ENCODE measurements around the gene XPR1. TPM values are rescaled to one million over a fixed set of nuclear protein-coding genes. Genes with fewer than 3 reads are reported as not detected.

XPR1 gene
- total RNA-seq, 1 donor from 2014 or later: 46.7 TPM

DNA sequence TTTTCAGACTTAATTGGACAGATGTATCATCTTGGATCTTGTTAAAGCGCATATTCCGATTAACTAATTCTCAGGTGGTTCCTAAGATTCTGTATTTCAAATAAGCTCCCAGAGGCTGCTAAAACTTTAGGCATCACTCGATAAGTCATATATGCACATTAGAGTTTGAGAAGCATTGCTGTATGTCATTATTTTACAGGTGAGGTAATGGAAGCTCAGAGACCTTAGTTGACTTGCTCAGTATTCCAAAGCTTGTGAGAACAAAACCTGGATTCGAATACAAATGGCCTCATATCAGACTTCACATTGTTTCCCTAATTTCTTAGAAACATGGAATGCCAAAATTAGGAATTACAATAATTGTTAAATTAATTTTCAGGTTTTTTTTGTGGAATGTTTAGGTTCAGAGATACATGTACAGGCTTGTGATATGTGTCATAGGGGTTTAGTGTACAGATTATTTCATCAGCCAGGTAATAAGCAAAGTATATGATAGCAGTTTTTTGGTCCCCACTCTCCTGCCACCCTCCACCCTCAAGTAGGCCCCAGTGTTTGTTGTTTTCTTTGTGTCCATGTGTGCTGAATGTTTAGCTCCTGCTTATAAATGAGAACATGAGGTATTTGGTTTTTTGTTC lies 96.8 kb downstream of the XPR1 start:
- Mint-ChIP-seq H3K27ac (ENCODE audit: unreplicated experiment) (no peak overlapping the region), H3K4me1 (no peaks in the 10 kb centered on the region), H3K27me3 (ENCODE audit: low read depth) (no peaks in the 10 kb centered on the region), H3K36me3 (ENCODE audit: low read depth) (peaks cover 46% of the 10 kb centered on the region), H3K4me3 (no peak overlapping the region), H3K9me3 (peaks cover 26% of the 10 kb centered on the region)
- TF ChIP-seq, protein P1, sequence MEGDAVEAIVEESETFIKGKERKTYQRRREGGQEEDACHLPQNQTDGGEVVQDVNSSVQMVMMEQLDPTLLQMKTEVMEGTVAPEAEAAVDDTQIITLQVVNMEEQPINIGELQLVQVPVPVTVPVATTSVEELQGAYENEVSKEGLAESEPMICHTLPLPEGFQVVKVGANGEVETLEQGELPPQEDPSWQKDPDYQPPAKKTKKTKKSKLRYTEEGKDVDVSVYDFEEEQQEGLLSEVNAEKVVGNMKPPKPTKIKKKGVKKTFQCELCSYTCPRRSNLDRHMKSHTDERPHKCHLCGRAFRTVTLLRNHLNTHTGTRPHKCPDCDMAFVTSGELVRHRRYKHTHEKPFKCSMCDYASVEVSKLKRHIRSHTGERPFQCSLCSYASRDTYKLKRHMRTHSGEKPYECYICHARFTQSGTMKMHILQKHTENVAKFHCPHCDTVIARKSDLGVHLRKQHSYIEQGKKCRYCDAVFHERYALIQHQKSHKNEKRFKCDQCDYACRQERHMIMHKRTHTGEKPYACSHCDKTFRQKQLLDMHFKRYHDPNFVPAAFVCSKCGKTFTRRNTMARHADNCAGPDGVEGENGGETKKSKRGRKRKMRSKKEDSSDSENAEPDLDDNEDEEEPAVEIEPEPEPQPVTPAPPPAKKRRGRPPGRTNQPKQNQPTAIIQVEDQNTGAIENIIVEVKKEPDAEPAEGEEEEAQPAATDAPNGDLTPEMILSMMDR (conservative IDR thresholded peaks at IDR 0.05): no peak
- no peak for DNase-seq (ENCODE audit: low read depth, low spot score)

DNA sequence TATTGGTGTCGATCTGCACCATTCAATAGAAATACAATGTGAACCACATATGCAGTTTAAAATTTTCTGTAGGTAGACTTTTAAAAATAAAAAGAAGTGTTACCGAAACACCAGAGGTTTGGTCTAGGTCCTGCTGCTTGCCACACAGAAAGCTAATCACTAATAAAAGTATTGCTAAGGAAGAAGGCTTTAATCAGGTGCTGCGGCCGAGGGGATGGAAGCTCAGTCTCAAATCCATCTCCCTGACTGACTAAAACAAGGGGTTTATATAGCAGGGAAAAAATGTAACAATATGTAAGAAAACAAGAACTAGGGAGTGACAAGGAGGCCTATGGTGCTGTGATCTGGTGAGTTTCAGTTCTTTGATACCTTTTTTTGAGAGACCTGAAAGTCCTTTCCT lies 99.3 kb downstream of the XPR1 start:
- no peak for DNase-seq (ENCODE audit: low read depth, low spot score)

DNA sequence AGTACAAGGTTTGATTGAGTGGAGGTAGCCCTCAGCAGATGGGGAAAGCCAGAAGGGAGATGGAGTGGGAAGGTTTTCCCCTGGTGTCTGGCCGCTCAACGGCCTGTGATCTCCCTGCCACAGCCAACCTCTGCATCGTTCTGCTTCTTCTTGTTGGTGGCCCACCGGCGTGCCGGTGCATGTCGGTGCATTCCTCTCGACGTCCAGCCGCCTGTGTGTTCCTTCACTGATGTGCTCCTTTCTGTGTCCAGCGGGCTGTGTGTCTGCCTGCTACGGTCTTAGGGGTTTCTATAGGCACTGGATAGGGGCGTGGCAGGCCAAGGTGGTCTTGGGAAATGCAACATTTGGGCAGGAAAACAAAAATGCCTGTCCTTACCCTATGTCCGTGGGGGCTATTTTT lies 101.0 kb downstream of the XPR1 start:
- no peak for DNase-seq (ENCODE audit: low read depth, low spot score)
- TF ChIP-seq, protein P1 (conservative IDR thresholded peaks at IDR 0.05): no peak
- Mint-ChIP-seq H3K4me1 (no peaks in the 10 kb centered on the region), H3K4me3 (no peak overlapping the region), H3K27me3 (ENCODE audit: low read depth) (no peaks in the 10 kb centered on the region), H3K27ac (ENCODE audit: unreplicated experiment) (no peak overlapping the region), H3K36me3 (ENCODE audit: low read depth) (peaks cover 55% of the 10 kb centered on the region), H3K9me3 (peaks cover 37% of the 10 kb centered on the region)

More for the DNA sequence above, 99.3 kb downstream of the XPR1 start:
- no peak overlapping the region for H3K27ac Mint-ChIP-seq (ENCODE audit: unreplicated experiment)
- H3K36me3 Mint-ChIP-seq (ENCODE audit: low read depth): peaks cover 57% of the 10 kb centered on the region
- no peaks in the 10 kb centered on the region for H3K4me1 Mint-ChIP-seq
- H3K27me3 Mint-ChIP-seq (ENCODE audit: low read depth): no peaks in the 10 kb centered on the region
- no peak overlapping the region for H3K4me3 Mint-ChIP-seq
- TF ChIP-seq, protein P1 (conservative IDR thresholded peaks at IDR 0.05): no peak
- H3K9me3 Mint-ChIP-seq: peaks cover 36% of the 10 kb centered on the region

DNA sequence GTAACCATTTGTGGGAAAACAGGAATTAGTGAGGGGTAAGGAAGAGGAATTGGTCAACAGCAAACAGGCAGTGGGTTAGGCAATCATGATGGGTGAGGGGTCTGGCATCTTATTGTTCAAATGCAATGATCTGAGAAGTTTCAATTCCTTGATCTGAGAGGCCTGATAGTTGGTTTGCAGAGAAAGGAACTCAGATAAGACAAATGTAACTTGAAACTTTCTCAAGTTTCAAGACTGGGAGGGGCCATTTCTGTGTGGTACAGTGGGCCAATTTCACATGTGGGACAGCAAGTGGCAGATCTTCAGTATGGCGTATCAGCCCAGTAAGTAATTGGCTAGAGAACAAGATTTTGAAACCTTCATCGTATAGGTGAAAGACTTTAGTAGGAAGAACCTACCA lies 102.5 kb downstream of the XPR1 start:
- H3K4me3 Mint-ChIP-seq: no peak overlapping the region
- TF ChIP-seq, protein P1 (conservative IDR thresholded peaks at IDR 0.05): no peak
- H3K27ac Mint-ChIP-seq (ENCODE audit: unreplicated experiment): no peak overlapping the region
- no peaks in the 10 kb centered on the region for H3K4me1 Mint-ChIP-seq
- peaks cover 49% of the 10 kb centered on the region for H3K36me3 Mint-ChIP-seq (ENCODE audit: low read depth)
- H3K27me3 Mint-ChIP-seq (ENCODE audit: low read depth): no peaks in the 10 kb centered on the region
- no peak for DNase-seq (ENCODE audit: low read depth, low spot score)
- H3K9me3 Mint-ChIP-seq: peaks cover 31% of the 10 kb centered on the region

DNA sequence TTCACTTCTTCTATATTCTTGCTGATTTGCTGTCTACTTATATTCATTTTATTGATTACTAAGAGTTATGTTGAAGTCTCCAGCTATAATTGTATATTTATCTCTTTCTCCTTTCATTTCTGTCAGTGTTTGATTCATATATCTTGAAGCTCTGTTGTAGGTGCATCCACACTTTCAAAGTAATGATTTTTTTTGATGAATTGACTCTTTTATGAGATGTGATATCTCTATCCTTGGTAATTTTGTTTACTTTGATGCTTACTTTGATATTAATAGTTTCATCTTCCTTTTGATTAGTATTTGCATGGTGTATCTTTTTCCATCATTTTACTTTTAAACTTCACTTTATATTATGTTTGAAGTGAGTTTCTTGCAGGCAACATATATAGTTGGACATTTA lies 110.8 kb downstream of the XPR1 start:
- Mint-ChIP-seq H3K27ac (ENCODE audit: unreplicated experiment) (no peak overlapping the region), H3K9me3 (peaks cover 17% of the 10 kb centered on the region), H3K4me3 (no peak overlapping the region), H3K36me3 (ENCODE audit: low read depth) (peaks cover 28% of the 10 kb centered on the region), H3K27me3 (ENCODE audit: low read depth) (no peaks in the 10 kb centered on the region), H3K4me1 (no peaks in the 10 kb centered on the region)
- no peak for DNase-seq (ENCODE audit: low read depth, low spot score)
- TF ChIP-seq, protein P1 (conservative IDR thresholded peaks at IDR 0.05): no peak

All from neural crest cell (in vitro differentiated cells).